WTC11 (cell line): ENCODE results near the gene SPNS2. TPM values are rescaled to one million over a fixed set of nuclear protein-coding genes. Genes with fewer than 3 reads are reported as not detected.

Experiments
- ATAC-seq: fragments of 200-7000 bp; cut with Tn5 transposase; 2 replicates; pipeline ENCODE4 v1.10.0; 2021; ENCODE audit warnings: mild to moderate bottlenecking, moderate library complexity
- CTCF ChIA-PET: fragments of 300-600 bp; sonication (Branson Sonifier 250); formaldehyde crosslinking; loops from one replicate; lab custom pipeline; 2021; ENCODE audit warnings: antibody characterized with exemption; lab: Charles Lee
- POLR2A ChIA-PET: fragments of 350-600 bp; sonication (Branson Sonifier 250); formaldehyde crosslinking; loops from one replicate; lab custom pipeline; 2021; ENCODE audit warnings: antibody characterized with exemption; lab: Charles Lee
- DNase-seq: peaks from one replicate; pipeline ENCODE4 v3.0.0; 2021; ENCODE audit warnings: low spot score
- H3K27ac Mint-ChIP-seq: 2 replicates; pipeline ENCODE4 v1.8.0; 2021; ENCODE audit warnings: mixed read lengths
- H3K27me3 Mint-ChIP-seq: 2 replicates; pipeline ENCODE4 v1.8.0; 2021; ENCODE audit warnings: low read depth, mild to moderate bottlenecking, moderate library complexity, mixed read lengths
- H3K36me3 Mint-ChIP-seq: 2 replicates; pipeline ENCODE4 v1.8.0; 2021; ENCODE audit warnings: mixed read lengths
- H3K4me1 Mint-ChIP-seq: 2 replicates; pipeline ENCODE4 v1.8.0; 2022; ENCODE audit warnings: mixed read lengths
- H3K4me3 Mint-ChIP-seq: 2 replicates; pipeline ENCODE4 v1.8.0; 2021; ENCODE audit warnings: mild to moderate bottlenecking, moderate library complexity, mixed read lengths
- H3K9me3 Mint-ChIP-seq: 2 replicates; pipeline ENCODE4 v1.8.0; 2021; ENCODE audit warnings: mixed read lengths
- ATF3 ChIP-seq: sonication (generic); formaldehyde crosslinking; conservative IDR thresholded peaks from 2 replicates; pipeline ENCODE4 v1.8.1; 2022; ENCODE audit warnings: mild to moderate bottlenecking, missing genetic modification reagents
- CREB1 ChIP-seq: sonication (generic); formaldehyde crosslinking; IDR thresholded peaks from 2 replicates; pipeline ENCODE4 v1.8.0; 2023; ENCODE audit warnings: mild to moderate bottlenecking, missing genetic modification reagents
- CREM ChIP-seq: sonication (generic); formaldehyde crosslinking; IDR thresholded peaks from 2 replicates; pipeline ENCODE4 v1.8.1; 2022; ENCODE audit warnings: mild to moderate bottlenecking, missing genetic modification reagents, moderate library complexity
- ERG ChIP-seq: fragments of 250-450 bp; sonication (Bioruptor Pico); IDR thresholded peaks from 2 replicates; pipeline ENCODE4 v1.8.0; 2021; ENCODE audit warnings: mild to moderate bottlenecking
- ETV6 ChIP-seq: sonication (generic); formaldehyde crosslinking; IDR thresholded peaks from 2 replicates; pipeline ENCODE4 v1.8.1; 2022; ENCODE audit warnings: mild to moderate bottlenecking, missing genetic modification reagents
- HMGA2 ChIP-seq: fragments of 250-450 bp; sonication (Bioruptor Pico); IDR thresholded peaks from 2 replicates; pipeline ENCODE4 v1.4.0; 2021; ENCODE audit warnings: mild to moderate bottlenecking, moderate library complexity
- IRF1 ChIP-seq: sonication (generic); formaldehyde crosslinking; IDR thresholded peaks from 2 replicates; pipeline ENCODE4 v1.8.0; 2023; ENCODE audit warnings: missing genetic modification reagents
- NFE2L1 ChIP-seq: sonication (generic); formaldehyde crosslinking; IDR thresholded peaks from 2 replicates; pipeline ENCODE4 v1.8.1; 2023; ENCODE audit warnings: missing genetic modification reagents
- NR1H2 ChIP-seq: sonication (generic); formaldehyde crosslinking; IDR thresholded peaks from 2 replicates; pipeline ENCODE4 v1.9.0; 2021; ENCODE audit warnings: mild to moderate bottlenecking, moderate library complexity, missing genetic modification reagents
- TCF7 ChIP-seq: sonication (generic); formaldehyde crosslinking; IDR thresholded peaks from 2 replicates; pipeline ENCODE4 v1.8.0; 2022; ENCODE audit warnings: mild to moderate bottlenecking, low read depth, missing genetic modification reagents, moderate library complexity
- TP53 ChIP-seq: sonication (generic); formaldehyde crosslinking; IDR thresholded peaks from 2 replicates; pipeline ENCODE4 v1.8.1; 2023; ENCODE audit warnings: mild to moderate bottlenecking, missing genetic modification reagents
- ZBTB21 ChIP-seq: sonication (generic); formaldehyde crosslinking; IDR thresholded peaks from 2 replicates; pipeline ENCODE4 v1.8.1; 2023; ENCODE audit warnings: mild to moderate bottlenecking, missing genetic modification reagents, borderline replicate concordance
- ZNF121 ChIP-seq: sonication (generic); formaldehyde crosslinking; IDR thresholded peaks from 2 replicates; pipeline ENCODE4 v1.8.0; 2023; ENCODE audit warnings: missing genetic modification reagents
- ZNF219 ChIP-seq: sonication (generic); formaldehyde crosslinking; IDR thresholded peaks from 2 replicates; pipeline ENCODE4 v1.8.0; 2023; ENCODE audit warnings: missing genetic modification reagents, mild to moderate bottlenecking, borderline replicate concordance
- ZNF416 ChIP-seq: fragments of 250-450 bp; sonication (Bioruptor Pico); IDR thresholded peaks from 2 replicates; pipeline ENCODE4 v1.9.0; 2021; ENCODE audit warnings: mild to moderate bottlenecking, inconsistent platforms
- ZNF423 ChIP-seq: fragments of 250-450 bp; sonication (Bioruptor Pico); IDR thresholded peaks from 2 replicates; pipeline ENCODE4 v2.1.2; 2022; ENCODE audit warnings: mild to moderate bottlenecking, moderate library complexity
- ZNF425 ChIP-seq: fragments of 250-450 bp; sonication (Bioruptor Pico); conservative IDR thresholded peaks from 2 replicates; pipeline ENCODE4 v1.9.0; 2021; ENCODE audit warnings: mild to moderate bottlenecking
- total RNA-seq: library from RNA; stranded (reverse); gene quantifications from 3 replicates; pipeline ENCODE4 v1.2.3, GENCODE V29; 2021
- TF ChIP-seq, protein P1 (sequence below): sonication (generic); formaldehyde crosslinking; IDR thresholded peaks from 2 replicates; pipeline ENCODE4 v1.8.0; 2022; ENCODE audit warnings: missing genetic modification reagents
- TF ChIP-seq, protein P2 (sequence below): sonication (generic); formaldehyde crosslinking; IDR thresholded peaks from 2 replicates; pipeline ENCODE4 v1.8.1; 2023; ENCODE audit warnings: mild to moderate bottlenecking, missing genetic modification reagents, borderline replicate concordance

SPNS2 gene
- total RNA-seq, 1 experiment from 2014 or later: 0.87 TPM

- no peak for TF ChIP-seq IRF1 (CRISPR knock-in tag)
These were observed 38.0 kb upstream of the SPNS2 start (continued) for GRCh38 chr17:4460661-4461060.

DNA sequence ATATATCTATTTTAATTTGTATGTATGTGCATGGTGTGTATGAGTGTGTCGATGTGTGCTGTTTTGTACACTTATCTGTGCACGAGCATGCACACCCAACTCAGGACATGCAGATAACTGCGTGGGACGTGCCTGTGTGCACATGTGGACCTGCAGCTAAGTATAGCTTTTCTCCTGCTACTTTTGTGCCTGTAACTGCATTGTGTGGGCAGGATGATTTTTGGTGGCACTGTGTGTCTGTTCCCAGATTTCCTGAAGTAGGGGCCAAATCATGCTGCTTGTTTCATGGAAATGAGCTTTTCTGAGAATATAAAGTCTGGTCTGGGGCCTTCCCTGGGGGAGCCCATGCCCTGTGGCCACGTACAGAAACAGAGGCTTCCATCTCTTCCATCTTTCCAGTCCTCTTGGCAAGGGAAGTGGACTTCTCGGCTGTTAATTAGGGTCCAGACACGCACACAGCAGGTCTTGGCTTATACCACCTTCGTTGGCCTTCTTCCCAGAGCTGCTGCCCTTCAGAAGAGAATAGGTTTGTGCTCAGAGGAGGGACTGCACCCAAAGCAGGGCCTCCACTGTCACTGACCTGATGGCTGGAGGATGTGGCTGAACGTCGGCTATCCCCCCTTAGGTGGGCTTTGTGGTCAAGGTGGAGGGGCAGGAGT is 34.7 kb upstream of the SPNS2 start:
- no peak for TF ChIP-seq TP53
- TF ChIP-seq TCF7: no peak
- TF ChIP-seq CREM: no peak
- no peak for TF ChIP-seq ZNF423
- TF ChIP-seq ZNF416 (CRISPR knock-in tag): no peak
- TF ChIP-seq NFE2L1 (CRISPR knock-in tag): no peak
- TF ChIP-seq, protein P1, sequence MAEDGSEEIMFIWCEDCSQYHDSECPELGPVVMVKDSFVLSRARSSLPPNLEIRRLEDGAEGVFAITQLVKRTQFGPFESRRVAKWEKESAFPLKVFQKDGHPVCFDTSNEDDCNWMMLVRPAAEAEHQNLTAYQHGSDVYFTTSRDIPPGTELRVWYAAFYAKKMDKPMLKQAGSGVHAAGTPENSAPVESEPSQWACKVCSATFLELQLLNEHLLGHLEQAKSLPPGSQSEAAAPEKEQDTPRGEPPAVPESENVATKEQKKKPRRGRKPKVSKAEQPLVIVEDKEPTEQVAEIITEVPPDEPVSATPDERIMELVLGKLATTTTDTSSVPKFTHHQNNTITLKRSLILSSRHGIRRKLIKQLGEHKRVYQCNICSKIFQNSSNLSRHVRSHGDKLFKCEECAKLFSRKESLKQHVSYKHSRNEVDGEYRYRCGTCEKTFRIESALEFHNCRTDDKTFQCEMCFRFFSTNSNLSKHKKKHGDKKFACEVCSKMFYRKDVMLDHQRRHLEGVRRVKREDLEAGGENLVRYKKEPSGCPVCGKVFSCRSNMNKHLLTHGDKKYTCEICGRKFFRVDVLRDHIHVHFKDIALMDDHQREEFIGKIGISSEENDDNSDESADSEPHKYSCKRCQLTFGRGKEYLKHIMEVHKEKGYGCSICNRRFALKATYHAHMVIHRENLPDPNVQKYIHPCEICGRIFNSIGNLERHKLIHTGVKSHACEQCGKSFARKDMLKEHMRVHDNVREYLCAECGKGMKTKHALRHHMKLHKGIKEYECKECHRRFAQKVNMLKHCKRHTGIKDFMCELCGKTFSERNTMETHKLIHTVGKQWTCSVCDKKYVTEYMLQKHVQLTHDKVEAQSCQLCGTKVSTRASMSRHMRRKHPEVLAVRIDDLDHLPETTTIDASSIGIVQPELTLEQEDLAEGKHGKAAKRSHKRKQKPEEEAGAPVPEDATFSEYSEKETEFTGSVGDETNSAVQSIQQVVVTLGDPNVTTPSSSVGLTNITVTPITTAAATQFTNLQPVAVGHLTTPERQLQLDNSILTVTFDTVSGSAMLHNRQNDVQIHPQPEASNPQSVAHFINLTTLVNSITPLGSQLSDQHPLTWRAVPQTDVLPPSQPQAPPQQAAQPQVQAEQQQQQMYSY: no peak
- no peak for TF ChIP-seq ZNF425 (CRISPR knock-in tag)
- TF ChIP-seq ZBTB21 (CRISPR knock-in tag): no peak
- TF ChIP-seq ERG: no peak
- TF ChIP-seq IRF1 (CRISPR knock-in tag): no peak
- no peak for TF ChIP-seq NR1H2 (CRISPR knock-in tag)
- no peak for TF ChIP-seq ATF3 (CRISPR knock-in tag)
- TF ChIP-seq, protein P2, sequence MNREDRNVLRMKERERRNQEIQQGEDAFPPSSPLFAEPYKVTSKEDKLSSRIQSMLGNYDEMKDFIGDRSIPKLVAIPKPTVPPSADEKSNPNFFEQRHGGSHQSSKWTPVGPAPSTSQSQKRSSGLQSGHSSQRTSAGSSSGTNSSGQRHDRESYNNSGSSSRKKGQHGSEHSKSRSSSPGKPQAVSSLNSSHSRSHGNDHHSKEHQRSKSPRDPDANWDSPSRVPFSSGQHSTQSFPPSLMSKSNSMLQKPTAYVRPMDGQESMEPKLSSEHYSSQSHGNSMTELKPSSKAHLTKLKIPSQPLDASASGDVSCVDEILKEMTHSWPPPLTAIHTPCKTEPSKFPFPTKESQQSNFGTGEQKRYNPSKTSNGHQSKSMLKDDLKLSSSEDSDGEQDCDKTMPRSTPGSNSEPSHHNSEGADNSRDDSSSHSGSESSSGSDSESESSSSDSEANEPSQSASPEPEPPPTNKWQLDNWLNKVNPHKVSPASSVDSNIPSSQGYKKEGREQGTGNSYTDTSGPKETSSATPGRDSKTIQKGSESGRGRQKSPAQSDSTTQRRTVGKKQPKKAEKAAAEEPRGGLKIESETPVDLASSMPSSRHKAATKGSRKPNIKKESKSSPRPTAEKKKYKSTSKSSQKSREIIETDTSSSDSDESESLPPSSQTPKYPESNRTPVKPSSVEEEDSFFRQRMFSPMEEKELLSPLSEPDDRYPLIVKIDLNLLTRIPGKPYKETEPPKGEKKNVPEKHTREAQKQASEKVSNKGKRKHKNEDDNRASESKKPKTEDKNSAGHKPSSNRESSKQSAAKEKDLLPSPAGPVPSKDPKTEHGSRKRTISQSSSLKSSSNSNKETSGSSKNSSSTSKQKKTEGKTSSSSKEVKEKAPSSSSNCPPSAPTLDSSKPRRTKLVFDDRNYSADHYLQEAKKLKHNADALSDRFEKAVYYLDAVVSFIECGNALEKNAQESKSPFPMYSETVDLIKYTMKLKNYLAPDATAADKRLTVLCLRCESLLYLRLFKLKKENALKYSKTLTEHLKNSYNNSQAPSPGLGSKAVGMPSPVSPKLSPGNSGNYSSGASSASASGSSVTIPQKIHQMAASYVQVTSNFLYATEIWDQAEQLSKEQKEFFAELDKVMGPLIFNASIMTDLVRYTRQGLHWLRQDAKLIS: no peak
- TF ChIP-seq ETV6 (CRISPR knock-in tag): no peak
- no peak for TF ChIP-seq ZNF121 (CRISPR knock-in tag)
- no peak for TF ChIP-seq ZNF219
- no peak for TF ChIP-seq HMGA2 (CRISPR knock-in tag)
- no peak for TF ChIP-seq CREB1 (CRISPR knock-in tag)
- TF ChIP-seq, all 79 proteins: peak for 0
- ChIA-PET CTCF (no interaction called here), POLR2A (no interaction called here)
- Mint-ChIP-seq H3K9me3 (peaks cover 14% of the 10 kb centered on the region), H3K36me3 (no peaks in the 10 kb centered on the region), H3K4me1 (no peaks in the 10 kb centered on the region), H3K27ac (no peak overlapping the region), H3K4me3 (no peak overlapping the region), H3K27me3 (peaks cover 8% of the 10 kb centered on the region; the same call in 1 of the 2 replicates)
- ATAC-seq: no peak
- no peak for DNase-seq
